Calu3 (cell line): Measurements from ENCODE around the gene USP24. TPM values are rescaled to one million over a fixed set of nuclear protein-coding genes. Genes with fewer than 3 reads are reported as not detected.

Source experiments
- BruUV-seq: library from RNA; stranded (reverse); fragments of 400-500 nt; replicated peaks from 2 replicates; lab custom pipeline; 2021; lab: Mats Ljungman, UMichigan
- CTCF ChIA-PET: fragments of 300-600 bp; sonication (Branson Sonifier 250); formaldehyde crosslinking; loops from one replicate; lab custom pipeline; 2022; ENCODE audit warnings: antibody characterized with exemption; lab: Charles Lee
- DNase-seq: peaks from one replicate; pipeline ENCODE4 v3.0.0; 2022
- H3K27ac Mint-ChIP-seq: one replicate; pipeline ENCODE4 v1.8.0; 2022; ENCODE audit warnings: mixed read lengths; ENCODE audit not compliant: unreplicated experiment
- H3K27me3 Mint-ChIP-seq: one replicate; pipeline ENCODE4 v1.8.0; 2022; ENCODE audit warnings: mixed read lengths; ENCODE audit not compliant: unreplicated experiment
- H3K36me3 Mint-ChIP-seq: one replicate; pipeline ENCODE4 v1.8.0; 2022; ENCODE audit warnings: mild to moderate bottlenecking, moderate library complexity, mixed read lengths; ENCODE audit not compliant: insufficient read depth, unreplicated experiment
- H3K4me1 Mint-ChIP-seq: one replicate; pipeline ENCODE4 v1.8.0; 2022; ENCODE audit warnings: mild to moderate bottlenecking, low read depth, mixed read lengths; ENCODE audit not compliant: unreplicated experiment
- H3K4me3 Mint-ChIP-seq: one replicate; pipeline ENCODE4 v1.8.0; 2022; ENCODE audit warnings: mild to moderate bottlenecking, low read depth, moderate library complexity, mixed read lengths; ENCODE audit not compliant: unreplicated experiment
- H3K9me3 Mint-ChIP-seq: one replicate; pipeline ENCODE4 v1.8.0; 2022; ENCODE audit warnings: low read depth, mixed read lengths; ENCODE audit not compliant: unreplicated experiment
- intact Hi-C: fragments of 100-400 bp; cut with micrococcal nuclease; formaldehyde crosslinking; loops from one replicate; pipeline ENCODE4 v1.10.0; 2022; ENCODE audit not compliant: unreplicated experiment
- total RNA-seq: library from RNA; stranded (reverse); gene quantifications from 2 replicates; pipeline ENCODE4 v1.2.3, GENCODE V29; 2022
- TF ChIP-seq, protein P1 (sequence below): fragments of 200-600 bp; IDR thresholded peaks from one replicate; pipeline ENCODE4 v1.8.0; 2022; ENCODE audit warnings: antibody characterized with exemption; ENCODE audit not compliant: unreplicated experiment

USP24 gene
- total RNA-seq, 1 experiment from 2014 or later: 45.3 TPM

DNA sequence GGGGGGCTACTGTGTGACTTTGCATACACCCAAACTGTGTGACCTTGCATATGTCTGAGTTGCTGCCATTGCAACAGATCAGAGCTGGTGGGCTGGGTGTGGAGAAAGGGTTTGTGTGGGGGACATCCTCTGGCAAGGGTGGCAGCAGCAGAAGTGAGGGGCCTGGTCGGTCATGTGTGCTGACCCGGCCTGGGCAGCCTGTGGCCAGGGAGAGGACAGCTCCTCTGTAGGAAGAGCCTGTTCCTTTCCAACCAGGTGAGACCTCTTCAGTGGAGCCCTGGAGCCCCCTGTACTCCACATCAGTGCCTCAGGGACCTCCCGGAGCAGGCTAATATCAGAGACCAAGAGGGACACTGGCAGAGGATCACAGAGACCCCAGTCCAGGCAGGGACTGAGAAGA lies 167.6 kb downstream of the USP24 start:
- Mint-ChIP-seq H3K9me3 (no peaks in the 10 kb centered on the region), H3K36me3 (peaks cover 18% of the 10 kb centered on the region), H3K27me3 (no peaks in the 10 kb centered on the region), H3K27ac (no peak overlapping the region), H3K4me1 (peaks cover 7% of the 10 kb centered on the region), H3K4me3 (no peak overlapping the region)
- intact Hi-C loops: loop anchor here (10.0 kb wide), 1 partner anchor 57 kb away; no protein-coding TSS in a partner anchor
- TF ChIP-seq, protein P1, sequence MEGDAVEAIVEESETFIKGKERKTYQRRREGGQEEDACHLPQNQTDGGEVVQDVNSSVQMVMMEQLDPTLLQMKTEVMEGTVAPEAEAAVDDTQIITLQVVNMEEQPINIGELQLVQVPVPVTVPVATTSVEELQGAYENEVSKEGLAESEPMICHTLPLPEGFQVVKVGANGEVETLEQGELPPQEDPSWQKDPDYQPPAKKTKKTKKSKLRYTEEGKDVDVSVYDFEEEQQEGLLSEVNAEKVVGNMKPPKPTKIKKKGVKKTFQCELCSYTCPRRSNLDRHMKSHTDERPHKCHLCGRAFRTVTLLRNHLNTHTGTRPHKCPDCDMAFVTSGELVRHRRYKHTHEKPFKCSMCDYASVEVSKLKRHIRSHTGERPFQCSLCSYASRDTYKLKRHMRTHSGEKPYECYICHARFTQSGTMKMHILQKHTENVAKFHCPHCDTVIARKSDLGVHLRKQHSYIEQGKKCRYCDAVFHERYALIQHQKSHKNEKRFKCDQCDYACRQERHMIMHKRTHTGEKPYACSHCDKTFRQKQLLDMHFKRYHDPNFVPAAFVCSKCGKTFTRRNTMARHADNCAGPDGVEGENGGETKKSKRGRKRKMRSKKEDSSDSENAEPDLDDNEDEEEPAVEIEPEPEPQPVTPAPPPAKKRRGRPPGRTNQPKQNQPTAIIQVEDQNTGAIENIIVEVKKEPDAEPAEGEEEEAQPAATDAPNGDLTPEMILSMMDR: no peak
- DNase-seq: no peak
- no TSS peak for BruUV-seq
- CTCF ChIA-PET: no interaction called here

DNA sequence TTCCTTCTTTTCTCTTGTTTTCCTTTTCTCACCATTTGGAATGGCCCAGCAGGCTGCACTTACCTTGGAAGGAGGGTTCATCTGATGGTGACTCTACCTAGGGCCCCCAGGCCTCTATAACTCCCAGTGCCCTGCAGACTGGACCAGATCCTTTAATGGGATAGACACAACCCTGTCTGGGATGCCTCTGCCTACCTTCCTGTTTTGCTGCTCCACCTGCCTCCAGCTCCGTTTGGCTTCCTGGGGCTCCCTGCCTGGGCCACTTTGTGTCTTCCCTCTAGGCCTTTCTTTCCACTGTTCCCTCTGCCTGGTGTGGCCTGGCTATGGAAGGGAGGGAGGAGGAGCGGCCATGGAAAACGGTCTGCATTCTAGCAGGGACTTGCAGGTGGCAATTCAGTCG lies 168.3 kb downstream of the USP24 start:
- intact Hi-C loops: loop anchor here (10.0 kb wide), 1 partner anchor 58 kb away; no protein-coding TSS in a partner anchor
- CTCF ChIA-PET: no interaction called here
- H3K4me1 Mint-ChIP-seq: peaks cover 10% of the 10 kb centered on the region
- no peak for DNase-seq
- TF ChIP-seq, protein P1: no peak
- BruUV-seq: no TSS peak
- no peaks in the 10 kb centered on the region for H3K9me3 Mint-ChIP-seq
- H3K27ac Mint-ChIP-seq: no peak overlapping the region
- H3K36me3 Mint-ChIP-seq: peaks cover 10% of the 10 kb centered on the region
- H3K27me3 Mint-ChIP-seq: no peaks in the 10 kb centered on the region
- H3K4me3 Mint-ChIP-seq: no peak overlapping the region

DNA sequence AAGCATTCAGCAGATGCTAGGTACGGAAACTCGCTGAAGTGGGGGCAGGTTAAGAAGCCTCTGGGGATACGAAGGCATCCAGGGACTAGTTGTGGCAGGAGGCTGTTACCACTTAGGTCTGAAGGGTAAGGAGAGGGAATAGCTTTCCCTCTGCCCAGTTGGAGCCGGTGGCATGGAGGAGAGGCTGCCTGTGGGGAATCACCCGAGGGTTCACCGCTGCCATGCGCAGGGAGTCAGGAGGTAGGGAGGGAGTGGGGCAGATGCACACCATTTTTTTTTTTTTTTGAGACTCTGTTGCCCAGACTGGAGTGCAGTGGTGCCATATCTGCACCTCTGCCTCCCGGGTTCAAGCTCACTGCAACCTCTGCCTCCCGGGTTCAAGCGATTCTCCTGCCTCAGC lies 169.7 kb downstream of the USP24 start:
- no peak overlapping the region for H3K27ac Mint-ChIP-seq
- DNase-seq: no peak
- CTCF ChIA-PET: no interaction called here
- intact Hi-C loops: loop anchor here (10.0 kb wide), 1 partner anchor 59 kb away; no protein-coding TSS in a partner anchor
- H3K4me3 Mint-ChIP-seq: no peak overlapping the region
- peaks cover 19% of the 10 kb centered on the region for H3K4me1 Mint-ChIP-seq
- H3K36me3 Mint-ChIP-seq: peaks cover 23% of the 10 kb centered on the region
- TF ChIP-seq, protein P1: no peak
- BruUV-seq: no TSS peak
- H3K9me3 Mint-ChIP-seq: no peaks in the 10 kb centered on the region
- H3K27me3 Mint-ChIP-seq: no peaks in the 10 kb centered on the region

DNA sequence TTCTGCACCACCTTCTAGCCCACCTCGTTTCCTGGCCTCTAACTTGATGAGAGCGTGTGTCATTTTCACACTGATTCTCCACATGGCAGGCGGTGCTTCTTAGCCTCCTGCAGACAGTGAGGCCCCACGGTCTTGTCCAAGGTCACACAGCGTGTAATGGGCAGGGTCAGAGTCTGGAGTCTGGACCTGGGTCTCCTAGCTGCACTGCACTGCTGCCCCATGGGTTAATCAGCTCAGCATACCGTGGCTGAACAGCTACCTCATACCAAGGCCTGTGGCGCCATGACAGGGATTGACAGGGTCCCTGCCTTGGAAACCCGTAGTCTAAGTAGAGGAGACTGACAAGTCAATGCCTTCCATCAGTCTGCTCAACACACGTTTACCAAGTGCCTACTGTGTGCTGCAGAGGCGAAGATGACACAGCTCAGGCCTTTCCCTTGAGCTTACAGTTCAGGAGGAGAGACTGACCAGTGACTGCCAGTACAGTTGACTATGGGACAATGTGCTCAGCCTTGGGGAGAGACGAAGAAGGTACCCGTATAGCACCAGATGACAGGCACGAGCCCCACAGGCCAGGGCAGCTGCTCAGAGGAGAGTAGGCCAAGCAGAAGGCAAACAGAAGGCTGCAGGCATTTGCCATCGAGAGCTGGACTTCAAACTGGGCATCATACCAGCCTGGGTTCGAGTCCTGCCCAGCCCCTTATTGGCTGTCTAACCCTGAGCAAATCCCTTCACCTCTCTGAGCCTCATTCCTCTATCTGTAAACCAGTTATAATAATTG lies 170.4 kb downstream of the USP24 start:
- BruUV-seq: no TSS peak
- no peak for DNase-seq
- CTCF ChIA-PET: no interaction called here
- intact Hi-C loops: loop anchor here (10.0 kb wide), 1 partner anchor 60 kb away; no protein-coding TSS in a partner anchor
- TF ChIP-seq, protein P1: no peak
- H3K4me1 Mint-ChIP-seq: peaks cover 19% of the 10 kb centered on the region
- no peaks in the 10 kb centered on the region for H3K27me3 Mint-ChIP-seq
- no peak overlapping the region for H3K4me3 Mint-ChIP-seq
- H3K9me3 Mint-ChIP-seq: no peaks in the 10 kb centered on the region
- peaks cover 29% of the 10 kb centered on the region for H3K36me3 Mint-ChIP-seq
- no peak overlapping the region for H3K27ac Mint-ChIP-seq
